ENCODE measurements around the gene ZNF366.
A peak's percentile ranks its signal among the peaks of the same experiment; 100 is the strongest.

Gene ZNF366

GRCh38 chr5:72452515-72453245 is 54.5 kb downstream of the ZNF366 start:
- peak overlapping the region; percentile 47 for H3K4me2 ChIP-seq (ENCODE audit: low read depth, low read length, poor library complexity, severe bottlenecking)

GRCh38 chr5:72451741-72452505 is 55.3 kb downstream of the ZNF366 start:
- Histone ChIP-seq H4K20me1 (ENCODE audit: insufficient read depth, low read length, poor library complexity, severe bottlenecking) (no peaks in the 10 kb centered on the region), H3K36me3 (ENCODE audit: insufficient read depth, low read length) (no peaks in the 10 kb centered on the region), H3K4me1 (ENCODE audit: insufficient read depth, low read length, poor library complexity, severe bottlenecking) (peaks cover 13% of the 10 kb centered on the region), H3K27me3 (ENCODE audit: insufficient read depth, low read length, poor library complexity, severe bottlenecking) (no peaks in the 10 kb centered on the region), H3K9me3 (ENCODE audit: insufficient read depth, low read depth, low read length) (no peaks in the 10 kb centered on the region), H3K4me2 (ENCODE audit: low read depth, low read length, poor library complexity, severe bottlenecking) (peak overlapping the region; percentile 47), H2AFZ (ENCODE audit: low read length) (peak overlapping the region; percentile 94), H3K79me2 (ENCODE audit: insufficient read depth, low read length) (no peaks in the 10 kb centered on the region), H3K4me3 (ENCODE audit: low read length, poor library complexity, severe bottlenecking) (no peak overlapping the region), H3K9me2 (replicated peaks; ENCODE audit: low read depth, low read length) (no peaks in the 10 kb centered on the region), H3F3A (ENCODE audit: low read depth) (no peaks in the 10 kb centered on the region), H3K9ac (ENCODE audit: low read depth, low read length, poor library complexity, severe bottlenecking) (peak overlapping the region; percentile 40)
- TF ChIP-seq, protein P1, sequence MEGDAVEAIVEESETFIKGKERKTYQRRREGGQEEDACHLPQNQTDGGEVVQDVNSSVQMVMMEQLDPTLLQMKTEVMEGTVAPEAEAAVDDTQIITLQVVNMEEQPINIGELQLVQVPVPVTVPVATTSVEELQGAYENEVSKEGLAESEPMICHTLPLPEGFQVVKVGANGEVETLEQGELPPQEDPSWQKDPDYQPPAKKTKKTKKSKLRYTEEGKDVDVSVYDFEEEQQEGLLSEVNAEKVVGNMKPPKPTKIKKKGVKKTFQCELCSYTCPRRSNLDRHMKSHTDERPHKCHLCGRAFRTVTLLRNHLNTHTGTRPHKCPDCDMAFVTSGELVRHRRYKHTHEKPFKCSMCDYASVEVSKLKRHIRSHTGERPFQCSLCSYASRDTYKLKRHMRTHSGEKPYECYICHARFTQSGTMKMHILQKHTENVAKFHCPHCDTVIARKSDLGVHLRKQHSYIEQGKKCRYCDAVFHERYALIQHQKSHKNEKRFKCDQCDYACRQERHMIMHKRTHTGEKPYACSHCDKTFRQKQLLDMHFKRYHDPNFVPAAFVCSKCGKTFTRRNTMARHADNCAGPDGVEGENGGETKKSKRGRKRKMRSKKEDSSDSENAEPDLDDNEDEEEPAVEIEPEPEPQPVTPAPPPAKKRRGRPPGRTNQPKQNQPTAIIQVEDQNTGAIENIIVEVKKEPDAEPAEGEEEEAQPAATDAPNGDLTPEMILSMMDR (conservative IDR thresholded peaks at IDR 0.05; ENCODE audit: low read length): no peak
- TF ChIP-seq EZH2phosphoT487 (IDR thresholded peaks at IDR 0.05; ENCODE audit: borderline replicate concordance): no peak

More at GRCh38 chr5:72452515-72453245, 54.5 kb downstream of the ZNF366 start:
- H2AFZ ChIP-seq (ENCODE audit: low read length): peak overlapping the region; percentile 94
- H3K4me1 ChIP-seq (ENCODE audit: insufficient read depth, low read length, poor library complexity, severe bottlenecking): peaks cover 13% of the 10 kb centered on the region
- H3K9ac ChIP-seq (ENCODE audit: low read depth, low read length, poor library complexity, severe bottlenecking): peak overlapping the region; percentile 40
- no peaks in the 10 kb centered on the region for H3K79me2 ChIP-seq (ENCODE audit: insufficient read depth, low read length)
- no peaks in the 10 kb centered on the region for H3K9me3 ChIP-seq (ENCODE audit: insufficient read depth, low read depth, low read length)
- no peak overlapping the region for H3K4me3 ChIP-seq (ENCODE audit: low read length, poor library complexity, severe bottlenecking)
- H3F3A ChIP-seq (ENCODE audit: low read depth): no peaks in the 10 kb centered on the region
- no peaks in the 10 kb centered on the region for H3K9me2 ChIP-seq (replicated peaks; ENCODE audit: low read depth, low read length)
- TF ChIP-seq, protein P1 (conservative IDR thresholded peaks at IDR 0.05; ENCODE audit: low read length): no peak
- TF ChIP-seq EZH2phosphoT487 (IDR thresholded peaks at IDR 0.05; ENCODE audit: borderline replicate concordance): no peak
- H3K36me3 ChIP-seq (ENCODE audit: insufficient read depth, low read length): no peaks in the 10 kb centered on the region
- no peaks in the 10 kb centered on the region for H3K27me3 ChIP-seq (ENCODE audit: insufficient read depth, low read length, poor library complexity, severe bottlenecking)
- no peaks in the 10 kb centered on the region for H4K20me1 ChIP-seq (ENCODE audit: insufficient read depth, low read length, poor library complexity, severe bottlenecking)

GRCh38 chr5:72448368-72448767 is 58.8 kb downstream of the ZNF366 start:
- Histone ChIP-seq H3K9me3 (ENCODE audit: insufficient read depth, low read depth, low read length) (no peaks in the 10 kb centered on the region), H3K9ac (ENCODE audit: low read depth, low read length, poor library complexity, severe bottlenecking) (no peak overlapping the region), H3K4me3 (ENCODE audit: low read length, poor library complexity, severe bottlenecking) (no peak overlapping the region), H3K27me3 (ENCODE audit: insufficient read depth, low read length, poor library complexity, severe bottlenecking) (no peaks in the 10 kb centered on the region), H3K9me2 (replicated peaks; ENCODE audit: low read depth, low read length) (no peaks in the 10 kb centered on the region), H4K20me1 (ENCODE audit: insufficient read depth, low read length, poor library complexity, severe bottlenecking) (no peaks in the 10 kb centered on the region), H3K79me2 (ENCODE audit: insufficient read depth, low read length) (no peaks in the 10 kb centered on the region), H3F3A (ENCODE audit: low read depth) (no peaks in the 10 kb centered on the region), H2AFZ (ENCODE audit: low read length) (no peak overlapping the region), H3K4me2 (ENCODE audit: low read depth, low read length, poor library complexity, severe bottlenecking) (no peak overlapping the region), H3K4me1 (ENCODE audit: insufficient read depth, low read length, poor library complexity, severe bottlenecking) (peaks cover 13% of the 10 kb centered on the region), H3K36me3 (ENCODE audit: insufficient read depth, low read length) (no peaks in the 10 kb centered on the region)
- TF ChIP-seq, protein P1 (conservative IDR thresholded peaks at IDR 0.05; ENCODE audit: low read length): no peak
- TF ChIP-seq EZH2phosphoT487 (IDR thresholded peaks at IDR 0.05; ENCODE audit: borderline replicate concordance): no peak
